MM.1S (cell line): Measurements from ENCODE around the gene TBX4.

Experiments used
- DNase-seq: peaks from one replicate; pipeline ENCODE4 v3.0.0-alpha.2; 2015
- H2AFZ ChIP-seq: fragments of 300-600 bp; sonication (generic); 2 replicates; pipeline ENCODE4 v1.6.0; 2016; ENCODE audit warnings: antibody characterized with exemption, low read length
- H3F3A ChIP-seq: fragments of 300-600 bp; sonication (generic); 2 replicates; pipeline ENCODE4 v1.6.1; 2016; ENCODE audit warnings: mild to moderate bottlenecking, antibody characterized with exemption, low read length, moderate library complexity, mixed read lengths; ENCODE audit not compliant: insufficient read depth
- H3K27ac ChIP-seq: fragments of 300-600 bp; sonication (generic); 2 replicates; pipeline ENCODE4 v1.5.1; 2016; ENCODE audit warnings: mild to moderate bottlenecking, low read length
- H3K27me3 ChIP-seq: fragments of 300-600 bp; sonication (generic); replicated peaks from 2 replicates; pipeline ENCODE4 v1.6.0; 2016; ENCODE audit warnings: low read length; ENCODE audit not compliant: insufficient read depth
- H3K36me3 ChIP-seq: fragments of 300-600 bp; sonication (generic); replicated peaks from 2 replicates; pipeline ENCODE4 v1.6.1; 2016; ENCODE audit warnings: mild to moderate bottlenecking, low read length, mixed read lengths; ENCODE audit not compliant: insufficient read depth
- H3K4me1 ChIP-seq: fragments of 300-600 bp; sonication (generic); 2 replicates; pipeline ENCODE4 v1.6.1; 2016; ENCODE audit warnings: low read length, mixed read lengths
- H3K4me2 ChIP-seq: fragments of 300-600 bp; sonication (generic); 2 replicates; pipeline ENCODE4 v1.6.0; 2016; ENCODE audit warnings: low read depth, low read length
- H3K4me3 ChIP-seq: fragments of 300-600 bp; sonication (generic); 2 replicates; pipeline ENCODE4 v1.5.1; 2016; ENCODE audit warnings: low read length, mixed read lengths
- H3K79me2 ChIP-seq: fragments of 300-600 bp; sonication (generic); 2 replicates; pipeline ENCODE4 v1.6.1; 2016; ENCODE audit warnings: mixed run types, low read length, mixed read lengths
- H3K9ac ChIP-seq: fragments of 300-600 bp; sonication (generic); 2 replicates; pipeline ENCODE4 v1.6.1; 2016; ENCODE audit warnings: low read length, mixed read lengths
- H3K9me2 ChIP-seq: fragments of 300-600 bp; sonication (generic); replicated peaks from 2 replicates; pipeline ENCODE4 v1.6.1; 2016; ENCODE audit warnings: mild to moderate bottlenecking, low read length, mixed read lengths; ENCODE audit not compliant: insufficient read depth
- H3K9me3 ChIP-seq: fragments of 300-600 bp; sonication (generic); replicated peaks from 2 replicates; pipeline ENCODE4 v1.6.1; 2016; ENCODE audit warnings: mild to moderate bottlenecking, low read length, mixed read lengths; ENCODE audit not compliant: insufficient read depth
- H4K20me1 ChIP-seq: fragments of 300-600 bp; sonication (generic); 2 replicates; pipeline ENCODE4 v1.6.1; 2016; ENCODE audit warnings: mild to moderate bottlenecking, low read length, moderate library complexity, mixed read lengths; ENCODE audit not compliant: insufficient read depth
- EZH2 ChIP-seq: fragments of 300-600 bp; sonication (generic); optimal IDR thresholded peaks from 2 replicates; pipeline ENCODE3; 2017; ENCODE audit warnings: low read depth, mild to moderate bottlenecking, antibody characterized with exemption, low read length, mixed read lengths
- EZH2phosphoT487 ChIP-seq: fragments of 300-600 bp; sonication (generic); IDR thresholded peaks from 2 replicates; pipeline ENCODE4 v1.6.1; 2018; ENCODE audit warnings: antibody characterized with exemption, low read length
- TF ChIP-seq, protein P1 (sequence below): fragments of 300-600 bp; sonication (generic); IDR thresholded peaks from 2 replicates; pipeline ENCODE4 v1.5.1; 2016; ENCODE audit warnings: antibody characterized with exemption, low read length, mixed read lengths

TBX4 gene

DNA sequence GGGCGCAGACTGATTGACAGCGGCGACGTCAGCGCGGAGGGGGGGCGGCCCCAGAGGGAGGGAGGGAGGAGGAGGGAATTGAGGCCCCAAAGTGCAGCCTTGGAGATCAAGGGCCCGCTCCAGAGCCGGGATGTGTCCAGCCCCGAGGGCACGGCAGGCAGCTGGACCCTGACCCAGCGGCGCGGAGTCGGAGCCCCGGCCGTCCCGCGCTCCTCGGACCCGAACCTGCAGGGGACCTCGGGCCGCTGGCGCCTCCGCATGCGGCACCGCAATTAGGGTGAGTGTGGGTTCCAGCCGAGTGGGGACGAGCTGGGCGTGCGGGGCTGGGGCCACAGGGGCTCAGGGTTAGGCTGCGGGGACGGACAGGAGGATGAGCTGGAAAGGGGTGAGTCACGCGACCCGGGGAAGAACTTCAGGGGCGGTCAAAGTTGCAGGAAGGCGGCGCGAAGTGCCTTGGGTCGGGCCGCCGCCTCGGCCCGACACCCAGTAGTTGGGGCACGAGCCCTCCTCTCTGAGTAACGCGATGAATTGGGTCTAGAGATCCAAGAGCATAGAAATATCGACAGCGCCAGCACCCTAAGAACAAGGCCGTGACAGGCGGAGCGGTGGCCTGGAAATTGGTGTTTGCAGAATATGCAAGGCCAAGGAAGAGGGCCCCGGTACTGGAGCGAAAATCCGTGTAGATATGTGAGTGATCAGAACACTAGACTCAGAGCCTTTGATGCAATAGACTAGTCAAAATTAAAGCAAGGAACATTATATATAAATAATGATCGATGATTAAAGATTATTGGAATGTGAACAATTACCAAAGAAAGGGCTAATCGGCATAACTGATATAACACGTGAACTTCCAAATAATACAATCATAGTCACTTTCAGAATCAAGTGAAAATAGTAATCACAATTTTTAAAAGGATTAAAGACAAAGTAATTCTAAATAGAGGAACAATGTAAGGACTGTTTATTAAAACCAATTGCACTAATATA, at the start of gene TBX4:
TSS of gene TBX4 (plus strand) at position 122 of the 990 bp plus-strand sequence. CDS start 4,069 bp downstream, outside the sequence.
- H3F3A ChIP-seq: no peaks in the 10 kb centered on the region
- 0 out of 2 replicates have a peak, but pooled peaks cover 3% of the 10 kb centered on the region for H3K27me3 ChIP-seq
- no peaks in the 10 kb centered on the region for H3K79me2 ChIP-seq
- no peak within 1 kb of the TSS for H3K4me2 ChIP-seq
- H3K9ac ChIP-seq: no peak within 1 kb of the TSS
- no peaks in the 10 kb centered on the region for H3K9me3 ChIP-seq
- no peak for DNase-seq
- H2AFZ ChIP-seq: no peak within 1 kb of the TSS
- H3K9me2 ChIP-seq: no peaks in the 10 kb centered on the region
- no peak within 1 kb of the TSS for H3K4me3 ChIP-seq
- H3K4me1 ChIP-seq: no peaks in the 10 kb centered on the region
- TF ChIP-seq, protein P1, sequence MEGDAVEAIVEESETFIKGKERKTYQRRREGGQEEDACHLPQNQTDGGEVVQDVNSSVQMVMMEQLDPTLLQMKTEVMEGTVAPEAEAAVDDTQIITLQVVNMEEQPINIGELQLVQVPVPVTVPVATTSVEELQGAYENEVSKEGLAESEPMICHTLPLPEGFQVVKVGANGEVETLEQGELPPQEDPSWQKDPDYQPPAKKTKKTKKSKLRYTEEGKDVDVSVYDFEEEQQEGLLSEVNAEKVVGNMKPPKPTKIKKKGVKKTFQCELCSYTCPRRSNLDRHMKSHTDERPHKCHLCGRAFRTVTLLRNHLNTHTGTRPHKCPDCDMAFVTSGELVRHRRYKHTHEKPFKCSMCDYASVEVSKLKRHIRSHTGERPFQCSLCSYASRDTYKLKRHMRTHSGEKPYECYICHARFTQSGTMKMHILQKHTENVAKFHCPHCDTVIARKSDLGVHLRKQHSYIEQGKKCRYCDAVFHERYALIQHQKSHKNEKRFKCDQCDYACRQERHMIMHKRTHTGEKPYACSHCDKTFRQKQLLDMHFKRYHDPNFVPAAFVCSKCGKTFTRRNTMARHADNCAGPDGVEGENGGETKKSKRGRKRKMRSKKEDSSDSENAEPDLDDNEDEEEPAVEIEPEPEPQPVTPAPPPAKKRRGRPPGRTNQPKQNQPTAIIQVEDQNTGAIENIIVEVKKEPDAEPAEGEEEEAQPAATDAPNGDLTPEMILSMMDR: no peak
- TF ChIP-seq EZH2 (no peak), EZH2phosphoT487 (no peak)
- H4K20me1 ChIP-seq: no peaks in the 10 kb centered on the region
- H3K27ac ChIP-seq: no peak within 1 kb of the TSS
- H3K36me3 ChIP-seq: no peaks in the 10 kb centered on the region

DNA sequence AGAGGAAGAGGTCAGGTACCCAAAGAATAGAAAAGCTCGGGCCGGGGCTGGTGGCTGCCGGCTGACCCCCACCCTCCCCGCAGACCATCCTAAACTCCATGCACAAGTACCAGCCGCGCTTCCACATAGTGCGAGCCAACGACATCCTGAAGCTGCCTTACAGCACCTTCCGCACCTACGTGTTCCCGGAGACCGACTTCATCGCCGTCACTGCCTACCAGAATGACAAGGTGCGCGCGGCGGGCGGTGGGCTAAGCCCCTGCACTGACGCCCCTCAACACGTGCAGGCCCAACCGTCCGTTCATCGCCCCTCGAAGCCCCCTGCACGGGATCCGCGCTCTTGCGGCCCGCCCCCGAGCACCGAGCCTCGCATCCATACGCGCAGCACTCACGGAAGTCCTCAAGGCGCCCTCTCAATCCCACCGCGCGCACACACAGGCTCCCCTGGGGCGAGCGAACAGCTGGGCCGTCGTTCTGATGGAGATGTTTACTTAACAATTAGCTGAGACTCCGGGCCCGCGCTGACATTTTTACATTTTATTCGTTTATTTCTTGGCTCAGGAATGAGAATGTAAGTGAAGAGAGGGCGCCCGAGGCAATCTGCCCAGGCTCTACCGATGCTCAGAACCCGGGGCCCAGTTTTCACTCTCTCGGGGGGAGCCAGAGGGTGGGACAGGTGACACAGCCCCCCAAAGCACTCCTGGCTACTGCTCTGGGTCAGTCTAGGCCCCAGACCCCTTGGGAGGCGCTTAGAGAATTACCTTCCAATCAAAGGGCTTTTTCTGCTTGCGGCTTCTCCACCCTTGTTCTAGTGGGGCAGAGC, 49.0 kb upstream of the TBX4 start:
- no peak overlapping the region for H3K27ac ChIP-seq
- no peaks in the 10 kb centered on the region for H4K20me1 ChIP-seq
- no peak overlapping the region for H3K9ac ChIP-seq
- H3K4me1 ChIP-seq: no peaks in the 10 kb centered on the region
- no peaks in the 10 kb centered on the region for H3K9me3 ChIP-seq
- TF ChIP-seq EZH2 (no peak), EZH2phosphoT487 (no peak)
- TF ChIP-seq, protein P1: no peak
- peaks cover 67% of the 10 kb centered on the region for H3K27me3 ChIP-seq
- no peak overlapping the region for H3K4me2 ChIP-seq
- no peak for DNase-seq
- H3K36me3 ChIP-seq: no peaks in the 10 kb centered on the region
- no peak overlapping the region for H2AFZ ChIP-seq
- no peaks in the 10 kb centered on the region for H3K79me2 ChIP-seq
- no peaks in the 10 kb centered on the region for H3K9me2 ChIP-seq
- H3F3A ChIP-seq: no peaks in the 10 kb centered on the region
- H3K4me3 ChIP-seq: no peak overlapping the region

DNA sequence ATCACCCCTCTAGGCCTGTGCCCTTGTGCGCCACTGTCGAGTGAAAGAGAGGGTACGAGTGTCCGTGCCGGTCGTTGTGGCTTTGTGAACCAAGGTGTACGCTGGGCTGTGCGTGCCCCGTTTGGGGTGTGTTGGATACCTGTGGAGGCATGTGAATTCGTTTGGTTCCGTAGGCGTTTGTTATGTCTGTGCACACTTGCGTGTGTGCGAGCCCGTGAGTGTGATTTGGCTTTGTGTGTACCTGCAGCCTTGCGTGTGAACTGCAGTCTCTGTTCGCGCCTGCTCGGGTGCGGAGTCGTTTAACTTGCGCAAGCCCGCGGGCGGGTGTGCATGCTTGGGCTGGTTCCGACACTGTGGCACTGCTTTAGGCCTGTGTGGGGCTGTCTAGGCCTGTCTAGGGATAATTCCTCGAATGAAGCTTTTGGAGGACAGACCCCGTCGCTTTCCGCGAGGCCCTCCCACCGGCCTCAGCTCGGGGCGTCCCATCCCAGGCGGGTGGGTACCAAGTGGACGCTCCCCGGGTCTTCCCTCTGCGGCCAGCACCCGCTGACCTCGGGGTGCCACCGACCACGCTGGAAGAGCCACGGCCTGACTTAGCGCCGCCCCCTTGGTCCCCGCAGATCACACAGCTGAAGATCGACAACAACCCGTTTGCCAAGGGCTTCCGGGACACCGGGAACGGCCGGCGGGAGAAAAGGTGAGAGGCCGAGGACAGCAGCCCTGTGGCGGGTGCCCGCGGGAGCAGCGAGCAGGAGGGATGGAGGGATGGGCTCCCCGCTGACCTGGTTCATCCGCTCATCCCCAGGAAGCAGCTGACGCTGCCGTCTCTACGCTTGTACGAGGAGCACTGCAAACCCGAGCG, 48.2 kb upstream of the TBX4 start:
- no peaks in the 10 kb centered on the region for H3K9me2 ChIP-seq
- no peaks in the 10 kb centered on the region for H3K9me3 ChIP-seq
- H3F3A ChIP-seq: no peaks in the 10 kb centered on the region
- H3K4me3 ChIP-seq: no peak overlapping the region
- no peaks in the 10 kb centered on the region for H4K20me1 ChIP-seq
- H3K79me2 ChIP-seq: no peaks in the 10 kb centered on the region
- H3K36me3 ChIP-seq: no peaks in the 10 kb centered on the region
- peaks cover 65% of the 10 kb centered on the region for H3K27me3 ChIP-seq
- no peak overlapping the region for H2AFZ ChIP-seq
- no peaks in the 10 kb centered on the region for H3K4me1 ChIP-seq
- no peak overlapping the region for H3K27ac ChIP-seq
- DNase-seq: no peak
- no peak overlapping the region for H3K4me2 ChIP-seq
- no peak overlapping the region for H3K9ac ChIP-seq
- TF ChIP-seq EZH2phosphoT487 (no peak), EZH2 (no peak)
- TF ChIP-seq, protein P1: no peak
